K562 (cell line): Measurements from ENCODE around the gene R3HDM2. TPM values are rescaled to one million over a fixed set of nuclear protein-coding genes. Genes with fewer than 3 reads are reported as not detected.

Experiments
- ATAC-seq: fragments of 200-7000 bp; cut with Tn5 transposase; 3 replicates; pipeline ENCODE4 v1.9.1; 2020; ENCODE audit warnings: moderate library complexity
- BruUV-seq: library from RNA; stranded (reverse); fragments of 400-500 nt; replicated peaks from 2 replicates; lab custom pipeline; 2021; lab: Mats Ljungman, UMichigan
- CTCF ChIA-PET: fragments of 300-600 bp; formaldehyde crosslinking; extraction: SDS; loops from one replicate; lab custom pipeline; 2021; ENCODE audit warnings: low intra/inter-chr PET ratio; lab: Yijun Ruan, JAX
- POLR2A ChIA-PET: fragments of 300-600, 350-650 bp; sonication (Branson Sonifier 250); formaldehyde crosslinking; extraction: SDS; loops from one replicate; lab custom pipeline; 2021; ENCODE audit warnings: antibody characterized with exemption, inconsistent platforms; lab: Yijun Ruan, JAX
- DNase-seq, 4 experiments: peaks; one replicate each; pipeline versions ENCODE4 v3.0.0 to v3.0.0-alpha.2; 2011 to 2018; ENCODE audit warnings: low spot score in 3 of 4, mixed read lengths in 3 of 4; ENCODE audit errors: extremely low read depth in 1 of 4
- FAIRE-seq: peaks from 2 replicates; lab custom pipeline; 2011; peaks lifted over from hg19 to GRCh38; lab: Jason Lieb, UNC
- H2AFZ ChIP-seq: 2 replicates; pipeline ENCODE4 v1.6.0; 2011; ENCODE audit warnings: low read depth, low read length, control low read depth, inconsistent platforms
- H3K27ac ChIP-seq: fragments of 200-600 bp; 3 replicates; pipeline ENCODE4 v1.8.0; 2011; ENCODE audit warnings: low read depth, mild to moderate bottlenecking, control low read depth, inconsistent platforms, low read length, moderate library complexity, mixed read lengths; ENCODE audit errors: extremely low read depth
- H3K27me3 ChIP-seq, 2 experiments: fragments of 300-600 bp in 1 of 2; 2 replicates in 1 of 2; 3 replicates in 1 of 2; pipeline versions ENCODE4 v1.6.0 to v1.8.0; 2011; ENCODE audit warnings: inconsistent platforms in 2 of 2, low read length in 2 of 2, mild to moderate bottlenecking in 1 of 2, mixed read lengths in 1 of 2, moderate library complexity in 1 of 2; ENCODE audit not compliant: control insufficient read depth in 2 of 2, insufficient read depth in 2 of 2
- H3K36me3 ChIP-seq: fragments of 300-600 bp; 3 replicates; pipeline ENCODE4 v1.8.0; 2011; ENCODE audit warnings: mild to moderate bottlenecking, low read length, inconsistent platforms; ENCODE audit not compliant: control insufficient read depth, insufficient read depth
- H3K4me1 ChIP-seq, 2 experiments: fragments of 200-600 bp in 1 of 2; replicated peaks in 1 of 2; 2 replicates in 1 of 2; 3 replicates in 1 of 2; pipeline versions ENCODE4 v1.5.1 to v1.8.0; 2011; ENCODE audit warnings: inconsistent platforms in 2 of 2, low read length in 2 of 2, mild to moderate bottlenecking in 1 of 2, mixed read lengths in 1 of 2, moderate library complexity in 1 of 2; ENCODE audit not compliant: control insufficient read depth in 2 of 2, insufficient read depth in 2 of 2
- H3K4me2 ChIP-seq: 2 replicates; pipeline ENCODE4 v1.6.1; 2011; ENCODE audit warnings: low read length, control low read depth, inconsistent platforms, mixed read lengths; ENCODE audit not compliant: insufficient read depth
- H3K4me3 ChIP-seq: fragments of 200-600 bp; sonication (generic), shearing (Covaris generic); 2 replicates; pipeline ENCODE4 v1.5.1; 2016; ENCODE audit warnings: control low read depth, inconsistent platforms
- H3K79me2 ChIP-seq: fragments of 200-600 bp; 3 replicates; pipeline ENCODE4 v1.8.0; 2011; ENCODE audit warnings: low read length, inconsistent platforms; ENCODE audit not compliant: control insufficient read depth, insufficient read depth
- H3K9ac ChIP-seq, 2 experiments: 2 replicates each; pipeline versions ENCODE4 v1.6.0 to v1.6.1; 2011; ENCODE audit warnings: low read depth in 2 of 2, low read length in 2 of 2, control low read depth in 1 of 2, inconsistent platforms in 1 of 2, mild to moderate bottlenecking in 1 of 2, mixed read lengths in 1 of 2; ENCODE audit not compliant: insufficient read depth in 1 of 2
- H3K9me1 ChIP-seq: one replicate; pipeline ENCODE4 v1.6.0; 2011; ENCODE audit warnings: inconsistent platforms, mild to moderate bottlenecking, low read length, moderate library complexity; ENCODE audit not compliant: control insufficient read depth, insufficient read depth
- H3K9me3 ChIP-seq: replicated peaks from 2 replicates; pipeline ENCODE4 v1.5.1; 2011; ENCODE audit warnings: low read depth, low read length, inconsistent platforms; ENCODE audit not compliant: control insufficient read depth, insufficient read depth
- H4K20me1 ChIP-seq: replicated peaks from 2 replicates; pipeline ENCODE4 v1.6.1; 2011; ENCODE audit warnings: low read length, inconsistent platforms, mixed read lengths; ENCODE audit not compliant: control insufficient read depth, insufficient read depth
- ZNF318 ChIP-seq, 2 experiments: fragments of 450-650 bp; IDR thresholded peaks; 2 replicates each; pipeline ENCODE4 v1.6.1; 2016; ENCODE audit warnings: mild to moderate bottlenecking in 2 of 2, borderline replicate concordance in 1 of 2, low read depth in 1 of 2, moderate library complexity in 1 of 2
- WGBS: fragments of 100-300 bp; shearing (Covaris generic); methylation state at CpG from one replicate; pipeline ENCODE4 v1.1.6; 2016; ENCODE audit warnings: low coverage, mixed read lengths; ENCODE audit not compliant: insufficient coverage; ENCODE audit errors: missing lambda C conversion rate; 5-methylcytosine and 5-hydroxymethylcytosine counted together
- in situ Hi-C: fragments of 300-500 bp; cut with MboI; formaldehyde crosslinking; loops from 4 replicates; pipeline ENCODE4 v1.15.0; 2018; ENCODE audit warnings: inconsistent platforms, mixed read lengths
- intact Hi-C: fragments of 100-400 bp; cut with micrococcal nuclease; formaldehyde crosslinking; loops from 2 replicates; pipeline ENCODE4 v1.14.2; 2022
- polyA plus RNA-seq, 8 experiments: library from polyadenylated mRNA; depleted of rRNA in 4 of 8; stranded (reverse) in 5 of 8; unstranded in 3 of 8; fragments of >200 nt; fragmentation: Nextera tagmentation in 2 of 8; fragmentation: Illumina TruSeq in 1 of 8; extraction: Ambion mirVana in 2 of 8; extraction: Trizol in 1 of 8; gene quantifications; 2 replicates each; pipeline versions ENCODE4 v1.2.1 to v1.2.3, GENCODE V29; 2011 to 2014; ENCODE audit warnings: inconsistent platforms in 1 of 8, missing spikeins in 1 of 8
- total RNA-seq, 7 experiments: library from RNA; depleted of rRNA in 6 of 7; stranded (reverse); fragments of >200 nt in 6 of 7; fragmentation: Illumina TruSeq in 2 of 7; extraction: Trizol in 2 of 7; gene quantifications; 2 replicates each; pipeline versions ENCODE4 v1.2.1 to v1.2.3, GENCODE V29; 2011 to 2021; ENCODE audit warnings: low replicate concordance in 1 of 7

R3HDM2 gene
- total and polyA plus RNA-seq, 9 of the 15 experiments (the other 6 are each of a cell fraction or from before 2014, with no cell fraction given) = 3.3 to 18.8 (median 9.0) TPM

- H2AFZ ChIP-seq = no peak overlapping the region
- POLR2A ChIA-PET = interaction anchor here (0.6 to 1.9 kb wide), 8 partner anchors 9 to 486 kb away, joined by 3 to 7 read pairs (median 4); partner anchors contain the start of gene INHBE
- ATAC-seq (no peak), FAIRE-seq (no peak), DNase-seq (no peak)
- in situ Hi-C loops (no loop called here), intact Hi-C loops (no loop called here)
- no peak overlapping the region for H3K27ac ChIP-seq
- peak overlapping the region; percentile 5; the same call in 1 of the 2 replicates for H3K4me2 ChIP-seq
- no TSS peak for BruUV-seq
- H3K9me1 ChIP-seq = no peaks in the 10 kb centered on the region
- no peaks in the 10 kb centered on the region for H3K9me3 ChIP-seq
- H3K9ac ChIP-seq = peak overlapping the region in 1 of 2 experiments; percentile 69; a peak in 1 of 4 replicates
- CTCF ChIA-PET = no interaction called here
- H3K36me3 ChIP-seq = no peaks in the 10 kb centered on the region
- H3K4me1 ChIP-seq = peaks cover 39 to 51% of the 10 kb centered on the region in 2 experiments
- TF ChIP-seq ZNF318 (IDR thresholded peaks at IDR 0.05; ENCODE audit: borderline replicate concordance in 1 of 2, low read depth in 1 of 2) = no peak
- no peaks in the 10 kb centered on the region for H4K20me1 ChIP-seq
- no peaks in the 10 kb centered on the region for H3K79me2 ChIP-seq
- H3K4me3 ChIP-seq = no peak overlapping the region
- peaks cover 0 to 17% of the 10 kb centered on the region in 2 experiments; a peak in 3 of 5 replicates for H3K27me3 ChIP-seq
- 70% methylated on average over 7 of the region's 7 CpGs for WGBS
Observed at GRCh38 chr12:57474862-57475261, 44.0 kb upstream of the R3HDM2 start.
